ENCODE measurements around the gene PTPRC.

Gene PTPRC

GRCh38 chr1:198680174-198680875 lies 41.5 kb downstream of the PTPRC start:
- Histone ChIP-seq H3K9ac (peak overlapping the region; percentile 35 to 93 (median 52); a peak in 21 of 22 replicates), H3K27ac (peak overlapping the region; percentile 80 to 100 (median 95)), H3K4me1 (peaks cover 62 to 94% (median 69%) of the 10 kb centered on the region in 10 experiments), H3K9me3 (replicated peaks in 1 of 11) (peaks cover 0 to 13% (median 0%) of the 10 kb centered on the region in 11 experiments; a peak in 7 of 22 replicates), H3K27me3 (no peaks in the 10 kb centered on the region), H3K36me3 (peaks cover 0 to 42% (median 0%) of the 10 kb centered on the region in 11 experiments; a peak in 6 of 22 replicates), H3K4me3 (peak overlapping the region in 4 of 10 experiments; percentile 15 to 38 (median 22); a peak in 5 of 20 replicates), H3K4me2 (peak overlapping the region; percentile 66 to 91 (median 79)), H4K20me1 (no peaks in the 10 kb centered on the region)
- TF ChIP-seq Cebpa-rat (IDR thresholded peaks at IDR 0.05): no peak

- Histone ChIP-seq H3K9ac (peak overlapping the region; percentile 54 to 93 (median 81); a peak in 21 of 22 replicates), H3K9me3 (replicated peaks in 1 of 11) (peaks cover 0 to 11% (median 0%) of the 10 kb centered on the region in 11 experiments; a peak in 7 of 22 replicates), H3K4me2 (peak overlapping the region; percentile 55 to 91 (median 79); a peak in 21 of 22 replicates), H3K4me3 (no peak overlapping the region; a peak in 2 of 20 replicates), H3K27ac (peak overlapping the region; percentile 80 to 100 (median 95)), H4K20me1 (peaks cover 0 to 1% (median 0%) of the 10 kb centered on the region in 11 experiments; a peak in 1 of 22 replicates), H3K27me3 (no peaks in the 10 kb centered on the region), H3K4me1 (peaks cover 62 to 94% (median 72%) of the 10 kb centered on the region in 10 experiments), H3K36me3 (peaks cover 0 to 34% (median 0%) of the 10 kb centered on the region in 11 experiments; a peak in 6 of 22 replicates)
- no peak for TF ChIP-seq Cebpa-rat (IDR thresholded peaks at IDR 0.05)
These were observed 42.4 kb downstream of the PTPRC start for GRCh38 chr1:198681252-198681651.

GRCh38 chr1:198681831-198682759 lies 43.3 kb downstream of the PTPRC start:
- peak overlapping the region in 9 of 10 experiments; percentile 5 to 43 (median 38); a peak in 11 of 20 replicates for H3K4me3 ChIP-seq
- peaks cover 0 to 10% (median 0%) of the 10 kb centered on the region in 11 experiments; a peak in 3 of 22 replicates for H4K20me1 ChIP-seq
- peak overlapping the region; percentile 88 to 100 (median 97) for H3K27ac ChIP-seq
- peak overlapping the region; percentile 58 to 92 (median 81) for H3K4me2 ChIP-seq
- H3K27me3 ChIP-seq: no peaks in the 10 kb centered on the region
- TF ChIP-seq Cebpa-rat (IDR thresholded peaks at IDR 0.05): peak; percentile 87 to 97 (median 95)
- peaks cover 0 to 7% (median 0%) of the 10 kb centered on the region in 11 experiments; a peak in 7 of 22 replicates for H3K9me3 ChIP-seq (replicated peaks in 1 of 11)
- peak overlapping the region; percentile 77 to 94 (median 82) for H3K9ac ChIP-seq
- H3K4me1 ChIP-seq: peaks cover 62 to 94% (median 72%) of the 10 kb centered on the region in 10 experiments
- H3K36me3 ChIP-seq: peaks cover 0 to 30% (median 0%) of the 10 kb centered on the region in 11 experiments; a peak in 6 of 22 replicates

- peak overlapping the region; percentile 77 to 94 (median 82) for H3K9ac ChIP-seq
- no peak for TF ChIP-seq Cebpa-rat (IDR thresholded peaks at IDR 0.05)
- H3K27me3 ChIP-seq: no peaks in the 10 kb centered on the region
- peak overlapping the region; percentile 88 to 100 (median 97) for H3K27ac ChIP-seq
- peaks cover 0 to 17% (median 0%) of the 10 kb centered on the region in 11 experiments; a peak in 3 of 22 replicates for H4K20me1 ChIP-seq
- H3K4me1 ChIP-seq: peaks cover 62 to 90% (median 69%) of the 10 kb centered on the region in 10 experiments
- peaks cover 0 to 25% (median 0%) of the 10 kb centered on the region in 11 experiments; a peak in 6 of 22 replicates for H3K36me3 ChIP-seq
- peak overlapping the region in 4 of 10 experiments; percentile 38 to 43 (median 41); a peak in 5 of 20 replicates for H3K4me3 ChIP-seq
- peak overlapping the region; percentile 58 to 92 (median 78) for H3K4me2 ChIP-seq
- H3K9me3 ChIP-seq (replicated peaks in 1 of 11): peaks cover 0 to 7% (median 0%) of the 10 kb centered on the region in 11 experiments; a peak in 7 of 22 replicates
These were observed 44.0 kb downstream of the PTPRC start for GRCh38 chr1:198682850-198683249.

- peaks cover 0 to 23% (median 0%) of the 10 kb centered on the region in 11 experiments; a peak in 3 of 22 replicates for H4K20me1 ChIP-seq
- H3K36me3 ChIP-seq: peaks cover 0 to 19% (median 0%) of the 10 kb centered on the region in 11 experiments; a peak in 6 of 22 replicates
- TF ChIP-seq Cebpa-rat (IDR thresholded peaks at IDR 0.05): no peak
- peak overlapping the region; percentile 88 to 100 (median 97) for H3K27ac ChIP-seq
- H3K4me2 ChIP-seq: peak overlapping the region in 10 of 11 experiments; percentile 26 to 92 (median 79); a peak in 19 of 22 replicates
- peak overlapping the region in 2 of 10 experiments; percentile 40 to 42; a peak in 3 of 20 replicates for H3K4me3 ChIP-seq
- peaks cover 57 to 90% (median 63%) of the 10 kb centered on the region in 10 experiments for H3K4me1 ChIP-seq
- H3K9ac ChIP-seq: peak overlapping the region in 4 of 11 experiments; percentile 36 to 94 (median 90); a peak in 8 of 22 replicates
- H3K27me3 ChIP-seq: no peaks in the 10 kb centered on the region
- H3K9me3 ChIP-seq (replicated peaks in 1 of 11): peaks cover 0 to 7% (median 0%) of the 10 kb centered on the region in 11 experiments; a peak in 7 of 22 replicates
These were observed 44.6 kb downstream of the PTPRC start for GRCh38 chr1:198683449-198683848.

GRCh38 chr1:198686069-198686728 lies 47.4 kb downstream of the PTPRC start:
- no peaks in the 10 kb centered on the region for H3K27me3 ChIP-seq
- no peaks in the 10 kb centered on the region for H3K9me3 ChIP-seq (replicated peaks in 1 of 11)
- peak overlapping the region in 2 of 11 experiments; percentile 99; a peak in 4 of 22 replicates for H3K27ac ChIP-seq
- no peak for TF ChIP-seq Cebpa-rat (IDR thresholded peaks at IDR 0.05)
- no peak overlapping the region for H3K4me3 ChIP-seq
- H3K9ac ChIP-seq: peak overlapping the region in 2 of 11 experiments; percentile 86 to 94; a peak in 3 of 22 replicates
- peaks cover 29 to 77% (median 35%) of the 10 kb centered on the region in 10 experiments for H3K4me1 ChIP-seq
- H3K4me2 ChIP-seq: peak overlapping the region in 3 of 11 experiments; percentile 87 to 92 (median 92); a peak in 4 of 22 replicates
- peaks cover 0 to 27% (median 0%) of the 10 kb centered on the region in 11 experiments; a peak in 3 of 22 replicates for H3K36me3 ChIP-seq
- peaks cover 0 to 51% (median 0%) of the 10 kb centered on the region in 11 experiments; a peak in 3 of 22 replicates for H4K20me1 ChIP-seq

- H4K20me1 ChIP-seq: peaks cover 0 to 63% (median 0%) of the 10 kb centered on the region in 11 experiments; a peak in 3 of 22 replicates
- no peak for TF ChIP-seq Cebpa-rat (IDR thresholded peaks at IDR 0.05)
These were observed 48.6 kb downstream of the PTPRC start for GRCh38 chr1:198687429-198687828.

More at GRCh38 chr1:198687429-198687828, 48.6 kb downstream of the PTPRC start:
- no peak overlapping the region for H3K9ac ChIP-seq
- peaks cover 25 to 70% (median 28%) of the 10 kb centered on the region in 10 experiments for H3K4me1 ChIP-seq
- H3K9me3 ChIP-seq (replicated peaks in 1 of 11): no peaks in the 10 kb centered on the region
- peaks cover 0 to 37% (median 0%) of the 10 kb centered on the region in 11 experiments; a peak in 3 of 22 replicates for H3K36me3 ChIP-seq
- no peak overlapping the region for H3K4me2 ChIP-seq
- H3K27ac ChIP-seq: no peak overlapping the region
- H3K4me3 ChIP-seq: no peak overlapping the region
- no peaks in the 10 kb centered on the region for H3K27me3 ChIP-seq

All from BLaER1 treated with 17β-estradiol and CSF1 and Interleukin-3, amounts not matched to agents 10 nM and 100 nM (cell line).